ENCODE data around the gene THSD4. TPM values are rescaled to one million over a fixed set of nuclear protein-coding genes. Genes with fewer than 3 reads are reported as not detected.

The THSD4 gene
- total RNA-seq: not detected

DNA sequence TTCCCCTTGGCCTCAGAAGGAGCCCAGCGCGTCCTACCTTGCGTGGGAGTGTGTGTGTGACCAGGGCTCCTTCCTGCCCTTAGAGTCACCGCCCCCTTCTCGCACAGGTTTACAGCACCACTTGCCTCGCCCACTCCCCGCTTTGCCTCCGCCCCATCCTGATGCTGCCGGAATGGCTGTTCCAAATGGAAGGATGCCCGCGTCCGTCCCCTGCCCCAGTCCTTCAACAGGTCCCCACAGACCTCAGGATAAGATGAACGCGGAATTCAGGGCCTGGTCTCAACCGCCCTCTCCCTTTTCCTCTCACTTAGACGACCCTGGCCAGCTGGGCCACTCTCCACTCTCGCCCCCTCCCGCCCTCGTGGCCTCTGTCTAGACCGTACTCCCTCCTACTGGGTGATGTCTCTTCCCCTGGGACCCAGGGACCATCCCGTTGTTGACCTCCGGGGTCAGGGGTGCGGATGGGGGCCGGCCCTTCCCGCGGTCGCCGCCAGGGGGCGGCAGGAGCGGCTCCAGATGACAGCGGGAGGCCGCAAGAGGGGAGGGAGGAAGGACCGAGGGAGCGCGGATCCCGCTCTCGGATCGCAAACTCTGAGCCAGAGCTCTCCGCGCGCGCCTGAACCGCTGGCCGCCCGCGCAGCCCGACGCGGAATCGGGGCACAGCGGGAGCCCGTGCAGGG is at the start of gene THSD4:
TSS of gene THSD4 (plus strand) at position 585 of the 680 bp plus-strand sequence.
- peak; percentile 7 for DNase-seq

DNA sequence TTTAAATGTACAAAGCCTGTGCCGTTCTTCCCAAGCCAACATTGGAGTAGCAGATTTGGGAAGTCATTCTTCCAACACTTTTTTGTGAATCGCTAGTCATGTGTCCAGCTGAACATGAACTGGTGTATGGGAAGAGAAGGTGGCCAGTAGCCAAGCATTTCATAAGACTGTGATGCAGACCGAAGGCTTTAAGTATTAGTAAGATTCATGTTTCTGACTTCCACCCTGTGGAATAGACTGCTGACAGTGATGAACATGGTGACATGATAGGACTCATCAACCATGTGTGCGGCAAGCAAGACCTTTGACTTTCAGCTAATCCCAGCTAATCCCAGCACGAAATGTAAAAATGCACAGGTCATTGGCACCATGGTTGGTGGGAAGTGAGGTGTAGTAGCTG is 48.3 kb upstream of the THSD4 start:
- DNase-seq: no peak

DNA sequence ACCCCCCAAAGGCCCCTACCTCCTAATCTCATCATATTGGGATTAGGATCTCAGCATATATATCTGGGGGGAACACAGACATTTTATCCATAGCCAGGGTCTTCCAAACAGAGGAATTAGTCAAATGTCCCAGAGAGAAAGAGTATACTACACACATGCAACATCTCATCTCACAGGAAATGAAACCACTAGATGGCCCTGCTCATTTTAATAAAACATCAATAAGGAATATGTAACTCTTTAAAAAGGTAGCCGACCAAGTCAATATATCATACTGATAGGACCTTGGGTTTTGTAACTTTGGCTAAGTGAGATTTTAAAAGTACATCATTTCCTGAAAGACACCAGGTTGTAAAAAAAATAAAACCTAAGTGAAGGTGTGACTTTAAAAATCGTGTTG is 45.6 kb upstream of the THSD4 start:
- no peak for DNase-seq

DNA sequence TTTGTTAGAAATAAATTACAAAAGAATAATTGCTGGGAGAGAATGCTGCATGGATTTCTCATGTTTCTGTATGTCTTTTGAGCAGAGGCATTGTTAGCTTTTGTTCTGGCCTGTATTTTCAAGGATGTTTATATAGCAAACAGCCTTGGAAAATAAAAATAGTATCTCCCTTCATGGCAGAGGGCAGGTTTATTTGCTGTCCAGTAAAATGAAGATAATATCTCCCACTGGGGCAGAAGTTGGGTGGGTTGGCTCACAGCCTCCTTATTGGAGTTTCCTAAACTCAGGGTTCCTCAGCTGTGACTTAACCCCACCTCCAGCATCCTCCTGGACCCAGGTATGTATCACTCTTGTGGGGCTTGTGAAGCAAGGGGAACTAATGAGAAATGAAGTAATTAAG is 43.7 kb upstream of the THSD4 start:
- DNase-seq: no peak

DNA sequence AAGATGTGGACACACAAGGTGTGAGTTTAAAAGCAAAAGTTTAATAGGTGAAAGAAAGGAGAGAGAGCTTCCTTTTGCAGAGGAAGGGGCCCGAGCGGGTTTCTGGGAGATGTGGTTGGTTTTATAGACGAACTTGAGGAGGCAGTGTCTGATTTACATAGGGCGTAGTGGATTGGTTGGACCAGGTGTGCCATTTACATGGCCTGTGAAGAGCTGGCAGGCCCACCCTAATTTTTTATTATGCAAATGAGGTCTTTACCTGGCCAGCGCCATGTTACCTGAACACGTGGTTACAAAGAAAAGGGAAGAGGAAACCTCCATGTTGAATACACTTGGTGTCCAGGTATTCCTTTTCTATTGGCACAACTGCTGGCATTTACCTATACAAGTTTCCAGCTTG is 42.8 kb upstream of the THSD4 start:
- DNase-seq: no peak

DNA sequence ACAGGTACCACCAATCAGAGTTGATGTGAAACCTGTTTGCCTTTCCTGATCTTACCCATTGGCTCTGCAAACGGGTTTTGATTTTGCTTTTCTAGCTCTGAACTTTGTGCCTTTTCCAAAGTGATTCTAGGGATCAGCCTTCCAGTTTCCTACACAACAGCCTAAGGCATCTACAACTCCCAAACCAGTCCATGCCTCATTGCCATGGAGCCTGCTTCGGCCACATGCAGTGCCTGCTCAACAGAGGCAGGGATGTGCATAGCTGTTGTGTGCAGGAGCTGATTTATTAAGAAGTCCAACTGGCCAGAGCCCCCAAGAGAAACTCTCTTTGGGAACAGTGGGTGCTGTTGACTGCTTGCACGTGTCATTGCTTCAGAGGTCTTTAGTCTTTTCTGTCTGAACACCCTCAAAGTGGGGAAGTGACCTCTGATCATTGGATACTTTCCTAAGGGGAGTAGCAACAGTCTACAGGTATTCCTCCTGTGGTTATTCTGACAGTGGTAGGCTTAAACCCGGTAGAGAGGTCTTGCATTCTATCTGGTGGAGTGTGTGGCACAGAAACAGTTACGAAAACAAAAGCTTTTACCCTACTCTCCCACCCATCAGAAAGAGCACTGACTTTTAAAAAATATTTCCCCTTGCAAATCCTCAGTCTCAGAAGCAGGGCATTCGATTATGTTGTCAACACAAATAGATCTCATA is 36.6 kb upstream of the THSD4 start:
- DNase-seq: no peak

DNA sequence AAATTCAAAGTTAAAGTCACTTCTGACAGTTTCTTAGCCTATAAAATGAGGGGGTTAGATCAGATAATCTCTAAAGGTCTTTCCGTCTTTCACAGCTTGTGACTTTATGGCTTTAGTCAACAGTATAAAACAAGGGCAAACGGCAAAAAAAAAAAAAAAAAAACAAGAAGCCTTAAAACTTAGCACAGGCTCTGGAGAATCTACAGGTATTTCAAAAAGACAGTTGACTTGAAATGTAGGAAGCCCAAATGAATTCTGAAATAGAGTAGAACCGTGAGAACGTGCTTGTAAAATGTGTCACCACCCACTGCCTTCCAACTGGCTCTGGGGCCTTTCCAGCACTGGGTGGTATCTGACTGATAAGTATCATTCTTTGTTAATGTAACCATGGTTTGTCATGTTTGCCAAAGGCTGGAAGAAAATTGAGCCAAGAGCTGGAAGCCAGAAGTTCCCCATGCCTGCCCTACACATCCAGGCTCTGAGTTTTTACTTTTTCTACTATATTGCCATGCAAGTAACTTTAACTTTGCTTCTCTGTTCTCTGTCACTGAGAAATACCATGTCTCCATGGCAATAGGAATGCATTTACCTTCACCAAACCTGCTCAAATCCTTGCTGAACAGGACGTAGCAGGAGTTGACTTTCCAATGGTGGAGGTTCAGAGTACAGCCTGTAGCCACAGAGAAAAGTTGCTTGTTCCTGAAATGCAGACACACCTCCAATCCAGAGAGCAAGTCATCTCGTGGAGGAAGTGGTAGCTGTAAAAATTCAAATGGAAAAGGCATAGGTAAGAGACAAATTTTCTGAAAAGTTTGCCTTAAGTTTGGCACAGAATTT is 35.8 kb upstream of the THSD4 start:
- no peak for DNase-seq

DNA sequence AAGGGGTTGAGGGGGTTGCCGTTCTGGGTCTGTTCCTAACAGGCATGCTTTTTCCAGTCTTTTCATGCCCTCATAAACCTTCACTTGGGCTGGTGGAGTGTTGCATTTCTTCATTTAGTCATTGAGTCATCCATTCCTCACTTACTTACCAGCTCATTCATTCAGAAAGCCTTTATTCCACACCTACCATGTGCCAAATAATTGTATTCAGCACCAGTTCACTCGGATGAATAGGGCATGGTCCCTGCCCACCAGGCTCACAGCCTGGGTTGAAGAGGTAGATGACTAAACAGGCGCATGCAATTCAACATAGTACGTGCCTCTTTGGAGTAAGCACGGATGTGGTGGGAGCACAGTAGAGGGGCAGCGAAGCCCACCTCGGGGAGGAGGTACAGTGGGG is 35.1 kb upstream of the THSD4 start:
- DNase-seq: no peak

DNA sequence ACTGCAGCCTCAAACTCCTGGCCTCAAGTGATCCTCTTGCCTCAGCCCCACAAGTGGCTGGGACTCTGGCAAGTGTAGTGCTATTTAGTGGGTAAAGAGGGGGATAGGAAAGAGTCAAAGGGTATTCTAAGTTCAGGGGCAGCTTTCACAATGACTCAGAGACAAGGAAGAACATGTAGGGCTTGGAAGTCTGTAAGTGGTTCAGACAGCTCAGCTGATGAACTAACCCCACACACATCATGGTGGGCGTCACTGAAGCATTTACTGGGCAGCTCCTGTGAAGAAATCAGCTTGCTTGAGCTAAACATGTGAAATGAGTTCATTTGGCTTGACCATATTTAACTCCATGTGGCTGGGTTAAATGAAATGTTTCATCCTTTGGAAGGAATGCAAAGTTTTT is 34.6 kb upstream of the THSD4 start:
- DNase-seq: no peak

DNA sequence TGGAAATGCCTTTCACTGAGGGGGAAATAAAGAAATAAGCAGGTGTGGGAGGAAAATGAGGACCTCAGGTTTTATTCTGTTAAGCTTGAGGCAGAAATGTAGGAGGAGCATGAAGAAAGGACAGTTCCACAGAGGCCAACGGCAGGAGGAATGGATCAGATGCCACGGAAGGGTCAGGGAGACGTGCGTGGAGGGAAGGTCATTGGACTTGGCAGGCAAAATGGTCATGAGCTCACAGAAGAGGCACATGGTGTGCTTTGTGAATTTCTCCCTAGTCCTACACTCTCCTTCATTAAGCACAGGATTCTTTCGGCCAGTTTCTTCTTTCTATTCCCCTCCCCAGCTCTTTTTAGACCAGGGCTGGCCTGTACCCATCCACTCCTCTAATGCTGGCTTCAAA is 32.5 kb upstream of the THSD4 start:
- no peak for DNase-seq

DNA sequence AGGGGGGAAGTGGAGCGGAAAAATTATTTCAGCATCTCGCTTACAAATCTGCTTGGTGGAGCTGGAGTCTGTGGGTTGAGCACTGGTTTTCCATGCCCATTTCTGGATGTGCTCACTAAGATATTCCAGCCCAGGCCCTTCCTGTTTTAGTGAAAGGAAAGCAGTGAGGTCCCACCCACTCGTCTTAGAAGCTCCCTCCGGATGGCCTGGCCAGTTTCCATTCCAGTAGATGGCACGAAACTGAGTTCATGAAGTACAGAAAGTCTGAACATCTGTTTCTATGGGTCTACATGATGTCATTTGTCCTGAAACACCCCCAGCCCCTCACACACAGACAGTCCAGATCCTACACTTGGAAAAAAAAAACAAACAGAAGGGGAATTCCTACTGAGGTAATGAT is 31.9 kb upstream of the THSD4 start:
- no peak for DNase-seq

DNA sequence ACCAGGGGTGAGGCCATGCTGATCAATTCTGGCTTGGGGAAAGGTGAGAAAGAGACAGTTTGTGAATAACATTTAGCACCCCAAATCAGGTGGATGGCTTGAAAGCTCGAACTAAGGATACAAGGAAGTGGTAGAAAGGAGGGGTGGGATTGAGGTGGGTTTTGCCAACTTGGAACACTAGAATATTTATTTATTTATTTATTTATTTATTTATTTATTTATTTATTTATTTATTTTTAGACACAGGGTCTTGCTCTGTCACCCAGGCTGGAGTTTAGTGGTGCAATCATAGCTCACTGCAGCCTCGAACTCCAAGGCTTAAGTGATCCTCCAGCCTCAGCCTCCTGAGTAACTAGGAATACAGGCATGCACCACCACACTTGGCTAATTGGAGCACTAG is 31.0 kb upstream of the THSD4 start:
- no peak for DNase-seq

DNA sequence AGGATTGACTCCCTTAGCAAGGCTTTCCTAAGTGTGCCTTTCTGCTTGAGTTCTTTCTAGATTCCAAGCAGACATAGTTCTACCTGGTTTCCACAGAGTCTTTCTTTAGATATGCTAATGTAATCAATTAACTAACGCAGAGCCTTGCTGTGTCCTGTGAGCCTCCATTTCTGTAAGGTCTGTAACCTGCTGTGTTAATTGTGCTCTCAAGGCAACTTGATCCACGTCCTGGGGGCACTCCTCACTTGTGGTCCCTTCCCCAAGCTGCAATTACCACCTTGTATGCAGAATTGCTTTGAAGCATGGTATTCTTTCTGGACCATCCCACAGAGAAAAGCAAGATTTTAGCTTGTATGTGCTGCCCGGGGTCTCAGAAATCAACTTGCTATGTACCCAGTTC is 29.5 kb upstream of the THSD4 start:
- DNase-seq: no peak

DNA sequence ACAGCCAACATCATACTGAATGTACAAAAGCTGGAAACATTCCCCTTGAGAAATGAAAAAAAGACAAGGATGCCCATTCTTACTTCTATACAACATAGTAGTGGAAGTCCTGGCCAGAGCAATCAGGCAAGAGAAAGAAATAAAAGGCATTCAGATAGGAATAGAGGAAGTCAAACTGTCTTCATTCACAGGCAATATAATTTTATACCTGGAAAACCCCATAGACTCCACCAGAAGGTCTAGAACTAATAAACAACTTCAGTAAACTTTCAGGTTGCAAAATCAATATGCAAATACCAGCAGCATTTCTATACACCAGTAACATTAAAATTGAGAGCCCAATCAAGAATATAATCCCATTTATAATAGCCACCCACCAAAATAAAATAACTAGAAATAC is 27.1 kb upstream of the THSD4 start:
- DNase-seq: no peak

DNA sequence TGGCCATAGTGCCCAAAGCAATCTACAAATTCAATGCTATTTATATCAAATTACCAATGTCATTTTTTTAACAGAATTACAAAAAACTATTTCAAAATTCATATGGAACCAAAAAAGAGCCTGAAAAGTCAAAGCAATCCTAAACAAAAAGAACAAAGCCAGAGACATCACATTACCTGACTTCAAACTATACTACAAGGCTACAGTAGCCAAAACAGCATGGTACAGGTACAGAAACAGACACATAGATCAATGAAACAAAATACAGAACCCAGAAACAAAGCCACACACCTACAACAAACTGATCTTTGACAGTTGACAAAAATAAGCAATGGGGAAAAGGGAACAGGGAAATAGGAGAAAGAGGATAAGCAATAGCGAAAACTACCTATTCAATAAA is 26.6 kb upstream of the THSD4 start:
- no peak for DNase-seq

DNA sequence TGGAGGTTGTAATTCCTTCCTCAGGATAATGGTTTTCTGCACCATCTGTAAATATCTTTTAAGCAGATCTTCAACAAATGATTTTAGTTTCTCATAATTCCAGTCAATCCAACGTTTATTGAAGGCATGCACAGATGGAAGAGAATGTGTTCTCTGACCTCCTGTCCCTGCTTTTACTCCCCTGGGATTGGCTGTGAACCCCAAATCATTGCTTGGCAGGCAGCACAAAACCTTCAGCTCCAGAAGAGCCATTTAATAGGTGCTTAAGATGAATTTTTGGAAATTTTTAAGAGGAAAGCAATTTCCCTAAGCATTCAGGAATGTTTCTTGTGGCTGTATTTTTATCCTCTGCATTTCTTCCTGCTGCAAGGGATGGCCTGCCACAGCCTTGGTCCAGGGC is 25.5 kb upstream of the THSD4 start:
- DNase-seq: no peak

DNA sequence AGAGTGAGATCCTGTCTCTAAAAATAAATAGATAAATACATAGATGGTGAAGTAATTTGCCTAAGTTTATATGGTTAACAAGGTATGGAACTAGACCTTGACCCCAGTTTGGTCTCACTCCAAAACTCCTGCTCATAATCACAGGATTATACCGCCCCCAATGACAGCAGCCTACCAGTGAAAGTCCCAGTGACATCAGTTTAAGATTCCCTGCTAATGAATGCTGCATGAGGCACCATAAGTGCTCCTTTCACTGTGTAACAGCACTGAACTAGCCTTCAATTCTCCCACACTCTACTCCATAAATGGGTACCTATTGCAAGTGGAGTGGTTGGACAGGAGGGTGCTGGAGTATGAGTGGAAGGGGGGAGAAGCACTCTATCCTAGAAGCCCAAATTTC is 23.7 kb upstream of the THSD4 start:
- no peak for DNase-seq

DNA sequence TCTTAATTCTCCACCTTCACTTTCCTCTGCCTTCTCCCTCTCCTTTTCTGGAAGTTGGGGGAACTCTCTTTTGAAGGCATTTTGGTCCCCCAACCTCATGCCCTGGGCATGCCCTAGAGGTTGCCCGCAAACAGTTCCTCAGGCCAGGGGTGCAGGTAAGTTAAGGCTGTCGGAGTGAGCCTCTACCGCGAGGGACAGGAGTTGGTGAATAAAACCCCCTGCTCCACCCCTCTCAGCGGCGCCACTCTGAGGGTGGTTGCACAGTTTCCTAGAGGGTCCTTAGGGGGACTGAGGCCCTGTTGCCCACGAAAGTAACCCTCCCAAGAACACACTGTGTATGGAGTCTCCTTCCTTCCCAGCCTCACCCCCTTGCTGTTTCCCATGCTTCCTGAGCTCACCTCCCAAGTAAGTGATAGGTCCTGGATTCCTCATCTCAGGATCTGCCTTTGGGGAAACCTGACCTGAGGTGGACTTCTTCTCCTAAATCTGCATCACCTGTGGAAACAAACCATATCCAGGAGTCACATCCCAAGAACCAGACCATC is 23.1 kb upstream of the THSD4 start:
- DNase-seq: no peak

DNA sequence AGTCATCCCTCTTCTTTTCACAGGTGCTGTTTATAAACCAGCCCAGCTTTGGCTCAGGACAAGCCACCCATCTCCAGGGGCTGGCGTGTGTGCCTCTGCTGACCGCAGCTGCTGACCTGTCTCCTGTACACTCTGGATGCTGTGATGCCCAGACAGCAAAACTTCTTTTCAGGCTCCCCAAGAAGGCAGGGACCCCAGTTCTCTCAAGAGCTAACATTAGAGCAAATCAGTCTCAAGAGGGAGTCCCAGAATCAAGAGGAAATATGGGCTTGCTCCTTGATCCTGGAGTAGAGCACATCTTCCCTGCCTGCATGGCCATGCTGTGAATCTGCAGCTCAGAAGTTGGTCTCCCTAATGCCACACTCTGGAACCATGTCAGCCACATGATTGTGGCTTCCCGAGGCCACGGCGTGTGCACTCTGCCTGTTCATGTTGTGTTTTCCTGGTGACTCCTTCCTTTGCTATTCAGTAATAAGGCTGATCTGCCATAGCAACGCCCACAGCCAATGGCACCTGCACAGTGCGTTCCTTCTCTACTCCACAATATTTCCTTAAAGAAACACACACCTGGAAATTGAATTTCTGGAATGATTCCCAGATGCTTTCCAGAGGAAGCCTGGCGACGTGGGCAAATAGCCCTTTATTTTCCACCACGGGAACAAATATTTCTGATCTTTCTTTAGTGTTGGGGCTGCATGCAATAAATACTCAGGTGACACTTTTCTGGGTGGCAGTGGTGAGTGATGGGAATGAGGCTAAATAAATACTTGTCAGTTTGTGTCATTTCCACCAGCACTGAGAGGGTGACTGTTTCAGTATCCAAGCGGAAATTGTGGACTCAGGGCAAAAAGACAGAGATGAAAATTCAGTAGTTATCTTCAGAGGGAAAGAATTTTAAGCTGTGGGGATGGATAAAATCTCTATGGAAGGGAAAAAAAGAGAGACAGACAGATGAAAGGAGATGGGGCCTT is 21.9 kb upstream of the THSD4 start:
- no peak for DNase-seq

DNA sequence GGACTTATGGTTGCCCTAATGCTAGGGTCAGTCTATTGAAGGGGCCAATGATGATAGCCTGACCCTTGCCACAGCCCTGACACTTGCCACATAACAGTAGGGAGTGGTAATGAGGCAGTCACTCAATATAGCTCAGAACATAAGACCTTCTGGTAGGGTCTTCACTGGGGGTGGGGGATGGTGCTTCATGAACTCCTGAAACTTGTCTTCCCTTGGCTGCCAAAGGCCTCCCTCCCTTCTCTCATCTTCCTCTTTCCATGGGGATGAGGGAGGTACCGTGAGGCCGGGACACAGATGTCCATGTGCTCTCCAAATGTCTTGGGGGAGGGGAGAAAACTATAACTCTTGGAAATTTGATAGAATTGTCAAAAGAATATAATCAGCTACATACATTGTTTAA is 21.1 kb upstream of the THSD4 start:
- DNase-seq: no peak

DNA sequence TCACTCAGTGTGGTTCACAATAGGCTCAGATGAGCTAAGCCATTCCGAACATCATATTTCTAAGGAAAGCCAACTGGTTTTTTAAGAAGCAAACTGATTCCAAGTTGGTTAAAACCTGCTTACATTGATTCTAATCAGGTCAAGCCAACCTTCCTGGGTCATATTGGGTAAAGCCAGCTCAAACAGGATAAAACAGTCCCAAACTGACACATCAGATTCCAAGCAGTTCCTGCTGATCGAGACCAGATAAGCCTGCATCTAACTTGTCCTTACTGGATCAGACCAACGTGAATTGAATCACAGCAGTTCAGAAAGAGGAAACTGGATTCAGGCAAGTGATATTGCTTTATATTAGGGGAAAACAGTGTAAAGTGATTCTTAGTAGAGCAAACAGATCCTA is 18.6 kb upstream of the THSD4 start:
- DNase-seq: no peak

DNA sequence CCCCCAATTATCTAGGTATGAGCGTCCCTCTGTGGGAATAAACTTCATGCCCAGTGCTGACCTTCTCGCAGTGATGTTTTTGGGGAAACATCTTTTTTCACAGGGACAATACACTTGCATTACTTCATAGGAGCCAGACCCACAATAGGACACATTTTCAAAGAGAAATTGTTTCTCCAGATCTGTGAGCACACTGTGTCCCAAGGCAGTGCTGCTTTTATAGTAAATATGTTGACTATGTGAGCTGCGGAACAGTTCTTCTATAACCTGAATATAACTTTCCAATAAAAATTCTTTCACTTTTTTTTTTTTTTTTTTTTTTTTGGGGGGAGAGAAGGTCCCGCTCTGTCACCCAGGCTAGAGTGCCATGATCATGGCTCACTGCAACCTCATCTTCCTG is 17.4 kb upstream of the THSD4 start:
- no peak for DNase-seq
